Measurements from ENCODE around the gene SMG5.

Gene SMG5

GRCh38 chr1:156258859-156259258 lies 23.8 kb downstream of the SMG5 start:
- DNase-seq (ENCODE audit: extremely low read depth, low read depth): no peak
- H3K4me3 ChIP-seq (replicated peaks; ENCODE audit: low read depth, low read length): no peak overlapping the region
- TF ChIP-seq, protein P1, sequence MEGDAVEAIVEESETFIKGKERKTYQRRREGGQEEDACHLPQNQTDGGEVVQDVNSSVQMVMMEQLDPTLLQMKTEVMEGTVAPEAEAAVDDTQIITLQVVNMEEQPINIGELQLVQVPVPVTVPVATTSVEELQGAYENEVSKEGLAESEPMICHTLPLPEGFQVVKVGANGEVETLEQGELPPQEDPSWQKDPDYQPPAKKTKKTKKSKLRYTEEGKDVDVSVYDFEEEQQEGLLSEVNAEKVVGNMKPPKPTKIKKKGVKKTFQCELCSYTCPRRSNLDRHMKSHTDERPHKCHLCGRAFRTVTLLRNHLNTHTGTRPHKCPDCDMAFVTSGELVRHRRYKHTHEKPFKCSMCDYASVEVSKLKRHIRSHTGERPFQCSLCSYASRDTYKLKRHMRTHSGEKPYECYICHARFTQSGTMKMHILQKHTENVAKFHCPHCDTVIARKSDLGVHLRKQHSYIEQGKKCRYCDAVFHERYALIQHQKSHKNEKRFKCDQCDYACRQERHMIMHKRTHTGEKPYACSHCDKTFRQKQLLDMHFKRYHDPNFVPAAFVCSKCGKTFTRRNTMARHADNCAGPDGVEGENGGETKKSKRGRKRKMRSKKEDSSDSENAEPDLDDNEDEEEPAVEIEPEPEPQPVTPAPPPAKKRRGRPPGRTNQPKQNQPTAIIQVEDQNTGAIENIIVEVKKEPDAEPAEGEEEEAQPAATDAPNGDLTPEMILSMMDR (IDR thresholded peaks at IDR 0.05; ENCODE audit: low read depth, low read length, missing control alignments): no peak

- TF ChIP-seq, protein P1 (IDR thresholded peaks at IDR 0.05; ENCODE audit: low read depth, low read length, missing control alignments): no peak
- DNase-seq (ENCODE audit: extremely low read depth, low read depth): no peak
- H3K4me3 ChIP-seq (replicated peaks; ENCODE audit: low read depth, low read length): no peak overlapping the region
Measured at GRCh38 chr1:156257711-156258110, 24.9 kb downstream of the SMG5 start.

- DNase-seq (ENCODE audit: extremely low read depth, low read depth): no peak
- TF ChIP-seq, protein P1 (IDR thresholded peaks at IDR 0.05; ENCODE audit: low read depth, low read length, missing control alignments): no peak
- no peak overlapping the region for H3K4me3 ChIP-seq (replicated peaks; ENCODE audit: low read depth, low read length)
Measured at GRCh38 chr1:156253634-156254033, 29.0 kb downstream of the SMG5 start.

GRCh38 chr1:156251527-156251926 lies 31.1 kb downstream of the SMG5 start:
- H3K4me3 ChIP-seq (replicated peaks; ENCODE audit: low read depth, low read length): no peak overlapping the region
- TF ChIP-seq, protein P1 (IDR thresholded peaks at IDR 0.05; ENCODE audit: low read depth, low read length, missing control alignments): no peak
- no peak for DNase-seq (ENCODE audit: extremely low read depth, low read depth)

DNA sequence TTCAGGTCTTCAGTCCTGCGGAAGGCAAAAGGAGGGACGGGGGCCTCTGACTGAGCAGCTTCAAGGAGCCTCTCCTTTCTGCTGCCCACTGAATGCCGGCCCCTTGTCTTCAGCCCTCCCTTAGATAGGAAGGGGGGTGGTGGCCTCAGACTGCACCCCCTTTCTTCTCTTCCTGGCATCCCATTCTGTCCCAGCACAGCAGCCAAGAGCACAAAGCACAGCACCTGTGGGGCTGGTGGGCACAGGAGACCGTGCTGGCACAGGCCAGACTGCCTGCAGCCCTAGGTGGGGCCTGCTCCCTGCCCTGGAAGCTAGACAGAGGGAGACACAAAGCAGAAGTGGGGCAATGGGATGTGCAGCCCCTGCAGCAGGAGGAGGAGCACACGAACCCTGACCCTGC lies 33.0 kb downstream of the SMG5 start:
- DNase-seq (ENCODE audit: extremely low read depth, low read depth): no peak
- no peak overlapping the region for H3K4me3 ChIP-seq (replicated peaks; ENCODE audit: low read depth, low read length)
- TF ChIP-seq, protein P1 (IDR thresholded peaks at IDR 0.05; ENCODE audit: low read depth, low read length, missing control alignments): no peak

- no peak overlapping the region for H3K4me3 ChIP-seq (replicated peaks; ENCODE audit: low read depth, low read length)
- TF ChIP-seq, protein P1 (IDR thresholded peaks at IDR 0.05; ENCODE audit: low read depth, low read length, missing control alignments): no peak
- no peak for DNase-seq (ENCODE audit: extremely low read depth, low read depth)
Measured at GRCh38 chr1:156248323-156248683, 34.3 kb downstream of the SMG5 start.
